Measurements from ENCODE around the gene GLIS2. TPM values are rescaled to one million over a fixed set of nuclear protein-coding genes. Genes with fewer than 3 reads are reported as not detected.

Gene GLIS2
- total RNA-seq, 1 experiment from 2014 or later = 13.1 TPM

DNA sequence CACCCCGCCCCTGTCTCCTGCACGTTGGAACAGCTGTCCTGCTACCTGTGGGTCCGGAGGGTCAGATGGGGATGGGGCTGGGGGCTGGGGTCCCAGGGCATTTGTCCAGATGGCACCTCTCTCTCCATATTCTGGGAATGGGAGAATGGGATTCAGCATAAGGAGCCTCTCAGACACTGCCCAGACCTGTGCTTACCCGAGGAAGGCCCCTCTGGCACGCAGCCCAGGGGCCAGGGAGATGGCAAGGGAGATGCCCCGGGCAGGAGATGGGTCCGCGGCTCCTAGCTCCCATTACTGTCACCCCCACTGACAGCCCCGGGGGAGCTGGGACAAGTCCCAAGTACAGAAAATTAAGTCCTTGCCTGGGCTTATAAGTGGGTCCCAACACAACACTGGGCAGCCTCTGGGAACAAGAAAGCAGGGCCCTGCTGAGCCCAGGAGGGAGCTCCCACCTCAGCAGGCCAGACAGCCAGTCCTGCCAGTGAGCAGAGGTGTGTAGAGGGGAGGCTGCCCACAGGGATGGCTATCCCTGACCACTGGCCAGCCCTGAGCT is 57.6 kb downstream of the GLIS2 start:
- Mint-ChIP-seq H3K4me1 (ENCODE audit: low read depth, unreplicated experiment) (no peaks in the 10 kb centered on the region), H3K27ac (ENCODE audit: unreplicated experiment) (no peak overlapping the region)

DNA sequence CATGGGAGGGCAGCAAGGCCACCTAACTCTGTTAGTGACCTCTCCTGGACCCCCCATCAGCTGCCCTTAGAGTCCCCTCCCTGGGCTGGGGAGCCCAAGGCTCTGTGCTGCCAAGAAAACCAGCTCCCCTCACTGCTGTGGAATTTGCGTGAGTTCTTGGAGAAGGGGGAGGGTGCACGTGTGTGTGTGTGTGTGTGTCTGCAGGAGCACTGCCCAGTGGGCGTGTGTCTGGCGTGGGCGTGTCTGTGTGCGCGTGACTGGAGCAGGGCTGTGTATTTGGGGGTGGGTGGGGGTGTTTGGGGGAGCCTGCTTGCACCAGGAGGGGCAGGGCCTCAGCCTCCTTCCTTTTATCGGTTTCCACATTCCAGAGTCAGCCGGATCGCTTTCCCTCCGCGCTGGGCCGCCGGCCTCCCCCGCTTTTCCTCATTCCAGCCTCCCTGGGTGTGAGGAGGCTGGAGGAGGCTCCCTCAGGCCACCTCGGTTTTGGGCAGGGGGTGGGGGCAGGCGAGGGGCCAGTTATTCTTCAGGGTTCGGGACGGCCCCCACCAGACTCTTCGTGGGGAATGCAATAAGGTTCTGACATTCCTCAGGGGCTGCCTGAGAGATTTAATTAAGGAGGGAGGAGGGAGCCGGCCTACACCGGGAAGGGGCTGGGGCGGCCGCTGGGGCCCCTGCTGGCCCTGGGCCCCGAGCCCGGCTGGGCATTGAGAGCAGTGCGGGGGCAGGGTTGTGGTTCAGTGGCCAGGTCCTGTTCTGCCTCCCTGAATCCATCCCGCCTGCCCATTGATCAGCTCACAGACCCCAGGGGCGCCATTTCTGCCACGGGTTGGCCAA is 58.3 kb downstream of the GLIS2 start:
- H3K9me3 ChIP-seq = no peaks in the 10 kb centered on the region
- peak in 1 of 2 experiments; percentile 28 for DNase-seq
- peaks cover 7% of the 10 kb centered on the region for H3K36me3 Mint-ChIP-seq (ENCODE audit: insufficient read depth, unreplicated experiment)
- no peaks in the 10 kb centered on the region for H3K27me3 Mint-ChIP-seq (ENCODE audit: insufficient read depth, unreplicated experiment)
- ChIA-PET CTCF (interaction anchor here (1.3 kb wide), 1 partner anchor 23 kb away, joined by 3 read pairs; no protein-coding TSS in a partner anchor), POLR2A (interaction anchor here (0.5 to 0.6 kb wide), 2 partner anchors 189 to 1404 kb away, joined by 3 to 4 read pairs; no protein-coding TSS in a partner anchor)
- H3K27me3 ChIP-seq (replicated peaks; ENCODE audit: control insufficient read depth, insufficient read depth, low read length) = no peaks in the 10 kb centered on the region
- H3K36me3 ChIP-seq (ENCODE audit: control insufficient read depth, insufficient read depth, low read length) = no peaks in the 10 kb centered on the region; the same call in 1 of the 2 replicates
- peak overlapping the region; percentile 38 for H3K4me3 Mint-ChIP-seq (ENCODE audit: unreplicated experiment)
- no peaks in the 10 kb centered on the region for H3K9me3 Mint-ChIP-seq (ENCODE audit: unreplicated experiment)
- no peak overlapping the region for H3K4me3 ChIP-seq (ENCODE audit: low read depth, low read length)
- intact Hi-C loops (cut with micrococcal nuclease; ENCODE audit: unreplicated experiment) = no loop called here
- H3K4me1 Mint-ChIP-seq (ENCODE audit: low read depth, unreplicated experiment) = no peaks in the 10 kb centered on the region
- peaks cover 37% of the 10 kb centered on the region for H3K4me1 ChIP-seq
- no TSS peak for BruUV-seq (replicated peaks)
- H3K27ac Mint-ChIP-seq (ENCODE audit: unreplicated experiment) = no peak overlapping the region
- TF ChIP-seq, protein P1, sequence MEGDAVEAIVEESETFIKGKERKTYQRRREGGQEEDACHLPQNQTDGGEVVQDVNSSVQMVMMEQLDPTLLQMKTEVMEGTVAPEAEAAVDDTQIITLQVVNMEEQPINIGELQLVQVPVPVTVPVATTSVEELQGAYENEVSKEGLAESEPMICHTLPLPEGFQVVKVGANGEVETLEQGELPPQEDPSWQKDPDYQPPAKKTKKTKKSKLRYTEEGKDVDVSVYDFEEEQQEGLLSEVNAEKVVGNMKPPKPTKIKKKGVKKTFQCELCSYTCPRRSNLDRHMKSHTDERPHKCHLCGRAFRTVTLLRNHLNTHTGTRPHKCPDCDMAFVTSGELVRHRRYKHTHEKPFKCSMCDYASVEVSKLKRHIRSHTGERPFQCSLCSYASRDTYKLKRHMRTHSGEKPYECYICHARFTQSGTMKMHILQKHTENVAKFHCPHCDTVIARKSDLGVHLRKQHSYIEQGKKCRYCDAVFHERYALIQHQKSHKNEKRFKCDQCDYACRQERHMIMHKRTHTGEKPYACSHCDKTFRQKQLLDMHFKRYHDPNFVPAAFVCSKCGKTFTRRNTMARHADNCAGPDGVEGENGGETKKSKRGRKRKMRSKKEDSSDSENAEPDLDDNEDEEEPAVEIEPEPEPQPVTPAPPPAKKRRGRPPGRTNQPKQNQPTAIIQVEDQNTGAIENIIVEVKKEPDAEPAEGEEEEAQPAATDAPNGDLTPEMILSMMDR (IDR thresholded peaks at IDR 0.05; ENCODE audit: insufficient read depth in 1 of 2, low read depth in 1 of 2, low read length in 1 of 2, severe bottlenecking in 1 of 2, unreplicated experiment in 1 of 2) = no peak

More for the DNA sequence above, 57.6 kb downstream of the GLIS2 start:
- peak overlapping the region; percentile 69 for H3K4me3 Mint-ChIP-seq (ENCODE audit: unreplicated experiment)
- intact Hi-C loops (cut with micrococcal nuclease; ENCODE audit: unreplicated experiment) = no loop called here
- H3K9me3 Mint-ChIP-seq (ENCODE audit: unreplicated experiment) = no peaks in the 10 kb centered on the region
- peaks cover 37% of the 10 kb centered on the region for H3K4me1 ChIP-seq
- no peaks in the 10 kb centered on the region for H3K9me3 ChIP-seq
- TF ChIP-seq, protein P1 (IDR thresholded peaks at IDR 0.05; ENCODE audit: insufficient read depth in 1 of 2, low read depth in 1 of 2, low read length in 1 of 2, severe bottlenecking in 1 of 2, unreplicated experiment in 1 of 2) = no peak
- H3K27me3 Mint-ChIP-seq (ENCODE audit: insufficient read depth, unreplicated experiment) = no peaks in the 10 kb centered on the region
- no peak overlapping the region for H3K4me3 ChIP-seq (ENCODE audit: low read depth, low read length)
- H3K27me3 ChIP-seq (replicated peaks; ENCODE audit: control insufficient read depth, insufficient read depth, low read length) = no peaks in the 10 kb centered on the region
- CTCF ChIA-PET = no interaction called here
- POLR2A ChIA-PET = no interaction called here
- no TSS peak for BruUV-seq (replicated peaks)
- no peaks in the 10 kb centered on the region; the same call in 1 of the 2 replicates for H3K36me3 ChIP-seq (ENCODE audit: control insufficient read depth, insufficient read depth, low read length)
- DNase-seq = no peak
- peaks cover 7% of the 10 kb centered on the region for H3K36me3 Mint-ChIP-seq (ENCODE audit: insufficient read depth, unreplicated experiment)

DNA sequence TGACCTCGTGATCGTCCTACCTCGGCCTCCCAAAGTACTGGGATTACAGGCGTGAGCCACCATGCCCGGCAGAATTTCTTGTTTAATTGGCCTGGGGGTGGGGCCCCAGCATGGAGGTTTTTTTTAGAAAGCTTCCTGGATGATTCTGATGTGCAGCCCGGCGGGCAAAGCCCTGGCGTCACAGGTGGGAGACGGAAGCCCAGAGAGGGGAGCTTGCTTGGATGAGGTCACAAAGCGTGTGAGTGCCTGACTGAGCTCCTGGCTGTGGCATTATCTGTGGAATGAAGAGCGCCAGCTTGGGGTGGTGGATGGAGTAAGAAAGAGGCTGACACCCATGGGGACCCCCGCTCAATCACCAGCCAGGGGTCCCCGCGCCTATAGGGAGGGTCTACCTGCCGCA is 59.9 kb downstream of the GLIS2 start:
- intact Hi-C loops (cut with micrococcal nuclease; ENCODE audit: unreplicated experiment) = no loop called here
- no peaks in the 10 kb centered on the region for H3K27me3 Mint-ChIP-seq (ENCODE audit: insufficient read depth, unreplicated experiment)
- no peaks in the 10 kb centered on the region for H3K9me3 ChIP-seq
- H3K9me3 Mint-ChIP-seq (ENCODE audit: unreplicated experiment) = no peaks in the 10 kb centered on the region
- H3K36me3 Mint-ChIP-seq (ENCODE audit: insufficient read depth, unreplicated experiment) = peaks cover 7% of the 10 kb centered on the region
- BruUV-seq (replicated peaks) = no TSS peak
- H3K4me3 Mint-ChIP-seq (ENCODE audit: unreplicated experiment) = no peak overlapping the region
- no peak overlapping the region for H3K4me3 ChIP-seq (ENCODE audit: low read depth, low read length)
- H3K36me3 ChIP-seq (ENCODE audit: control insufficient read depth, insufficient read depth, low read length) = no peaks in the 10 kb centered on the region; the same call in 1 of the 2 replicates
- no peaks in the 10 kb centered on the region for H3K27me3 ChIP-seq (replicated peaks; ENCODE audit: control insufficient read depth, insufficient read depth, low read length)
- peak overlapping the region; percentile 13 for H3K27ac Mint-ChIP-seq (ENCODE audit: unreplicated experiment)
- ChIA-PET CTCF (interaction anchor here (1.3 kb wide), 1 partner anchor 24 kb away, joined by 3 read pairs; no protein-coding TSS in a partner anchor), POLR2A (no interaction called here)
- no peak for DNase-seq
- H3K4me1 Mint-ChIP-seq (ENCODE audit: low read depth, unreplicated experiment) = no peaks in the 10 kb centered on the region
- TF ChIP-seq, protein P1 (IDR thresholded peaks at IDR 0.05; ENCODE audit: insufficient read depth in 1 of 2, low read depth in 1 of 2, low read length in 1 of 2, severe bottlenecking in 1 of 2, unreplicated experiment in 1 of 2) = no peak
- H3K4me1 ChIP-seq = peaks cover 37% of the 10 kb centered on the region

All from Caco-2 (cell line).